ENCODE results near the gene CEMIP. TPM values are rescaled to one million over a fixed set of nuclear protein-coding genes. Genes with fewer than 3 reads are reported as not detected.

CEMIP gene
- total RNA-seq, 1 donor from 2014 or later, result 0.52 TPM

DNA sequence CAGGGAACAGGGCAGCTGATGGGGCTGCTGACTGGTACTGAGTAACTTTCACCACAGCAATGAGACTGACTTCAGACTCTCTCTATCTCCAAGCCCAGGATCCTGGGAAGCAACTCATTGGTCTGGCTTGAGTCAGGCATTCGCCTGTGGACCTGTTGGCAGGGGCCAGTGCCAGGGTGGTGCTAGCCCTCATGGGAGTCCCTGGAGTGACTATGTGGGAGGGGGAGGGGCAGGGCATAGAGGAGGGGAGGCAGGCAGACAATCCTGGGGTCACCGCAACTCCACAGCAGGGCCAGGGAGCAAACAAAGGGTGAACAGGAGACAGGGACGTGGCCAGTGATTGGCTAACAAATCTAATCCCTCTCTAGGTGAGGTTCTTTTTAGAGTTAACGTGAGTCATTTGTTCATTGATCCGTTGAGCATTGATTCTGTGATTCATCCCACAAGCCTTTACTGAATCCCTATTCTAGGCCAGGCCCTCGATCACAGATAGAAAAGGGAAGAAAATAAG lies 71.8 kb downstream of the CEMIP start:
- H3K27ac ChIP-seq (ENCODE audit: low read depth, low read length), result no peak overlapping the region
- H3K9ac ChIP-seq (ENCODE audit: low read depth in 1 of 3, low read length in 3 of 3), result no peak overlapping the region

GRCh38 chr15:80852676-80853075 lies 73.5 kb downstream of the CEMIP start:
- Histone ChIP-seq H3K9me3 (ENCODE audit: control insufficient read depth in 3 of 3, low read length in 3 of 3) (no peaks in the 10 kb centered on the region), H3K9ac (ENCODE audit: low read depth in 1 of 3, low read length in 3 of 3) (no peak overlapping the region), H3K36me3 (ENCODE audit: control insufficient read depth in 3 of 3, insufficient read depth in 3 of 3, low read length in 3 of 3) (no peaks in the 10 kb centered on the region), H3K27ac (ENCODE audit: low read depth, low read length) (no peak overlapping the region), H3K27me3 (ENCODE audit: control insufficient read depth in 3 of 3, insufficient read depth in 3 of 3, low read length in 3 of 3) (peaks cover 0 to 17% (median 9%) of the 10 kb centered on the region in 3 donors), H3K4me3 (ENCODE audit: low read length in 3 of 3) (no peak overlapping the region), H3K4me1 (ENCODE audit: control insufficient read depth in 3 of 3, insufficient read depth in 3 of 3, low read length in 3 of 3) (peaks cover 7 to 12% (median 10%) of the 10 kb centered on the region in 3 donors)

More for the DNA sequence above, 71.8 kb downstream of the CEMIP start:
- peaks cover 0 to 32% (median 11%) of the 10 kb centered on the region in 3 donors for H3K27me3 ChIP-seq (ENCODE audit: control insufficient read depth in 3 of 3, insufficient read depth in 3 of 3, low read length in 3 of 3)
- no peaks in the 10 kb centered on the region for H3K4me1 ChIP-seq (ENCODE audit: control insufficient read depth in 3 of 3, insufficient read depth in 3 of 3, low read length in 3 of 3)
- H3K36me3 ChIP-seq (ENCODE audit: control insufficient read depth in 3 of 3, insufficient read depth in 3 of 3, low read length in 3 of 3), result no peaks in the 10 kb centered on the region
- no peak overlapping the region for H3K4me3 ChIP-seq (ENCODE audit: low read length in 3 of 3)
- H3K9me3 ChIP-seq (ENCODE audit: control insufficient read depth in 3 of 3, low read length in 3 of 3), result no peaks in the 10 kb centered on the region

DNA sequence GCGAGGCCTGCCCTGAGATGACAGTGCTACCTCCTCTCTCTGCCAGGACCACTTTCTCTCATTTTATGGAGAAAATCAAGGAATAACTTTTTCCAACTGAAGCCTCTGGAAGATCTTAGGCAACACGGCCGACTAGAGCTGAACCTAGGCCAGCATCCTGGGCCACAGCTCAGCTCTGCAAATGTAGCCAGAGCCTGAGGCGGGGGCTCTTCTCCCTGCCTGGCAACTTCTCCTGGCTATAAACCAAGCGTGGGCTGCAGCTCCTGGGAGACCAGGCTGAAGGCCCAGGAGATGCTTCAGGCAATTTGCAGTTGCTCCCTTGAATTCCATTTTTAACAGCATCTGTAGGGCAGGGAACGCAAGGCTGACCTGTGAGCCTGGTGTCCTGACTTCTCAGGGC lies 74.9 kb downstream of the CEMIP start:
- Histone ChIP-seq H3K27me3 (ENCODE audit: control insufficient read depth in 3 of 3, insufficient read depth in 3 of 3, low read length in 3 of 3) (peaks cover 0 to 11% (median 3%) of the 10 kb centered on the region in 3 donors), H3K9ac (ENCODE audit: low read depth in 1 of 3, low read length in 3 of 3) (no peak overlapping the region), H3K4me1 (ENCODE audit: control insufficient read depth in 3 of 3, insufficient read depth in 3 of 3, low read length in 3 of 3) (peaks cover 7 to 13% (median 10%) of the 10 kb centered on the region in 3 donors), H3K36me3 (ENCODE audit: control insufficient read depth in 3 of 3, insufficient read depth in 3 of 3, low read length in 3 of 3) (no peaks in the 10 kb centered on the region), H3K4me3 (ENCODE audit: low read length in 3 of 3) (no peak overlapping the region), H3K27ac (ENCODE audit: low read depth, low read length) (no peak overlapping the region), H3K9me3 (ENCODE audit: control insufficient read depth in 3 of 3, low read length in 3 of 3) (no peaks in the 10 kb centered on the region)

GRCh38 chr15:80855206-80855605 lies 76.0 kb downstream of the CEMIP start:
- Histone ChIP-seq H3K9ac (ENCODE audit: low read depth in 1 of 3, low read length in 3 of 3) (no peak overlapping the region), H3K4me1 (ENCODE audit: control insufficient read depth in 3 of 3, insufficient read depth in 3 of 3, low read length in 3 of 3) (peaks cover 7 to 13% (median 10%) of the 10 kb centered on the region in 3 donors), H3K27me3 (ENCODE audit: control insufficient read depth in 3 of 3, insufficient read depth in 3 of 3, low read length in 3 of 3) (peaks cover 0 to 7% (median 3%) of the 10 kb centered on the region in 3 donors)

DNA sequence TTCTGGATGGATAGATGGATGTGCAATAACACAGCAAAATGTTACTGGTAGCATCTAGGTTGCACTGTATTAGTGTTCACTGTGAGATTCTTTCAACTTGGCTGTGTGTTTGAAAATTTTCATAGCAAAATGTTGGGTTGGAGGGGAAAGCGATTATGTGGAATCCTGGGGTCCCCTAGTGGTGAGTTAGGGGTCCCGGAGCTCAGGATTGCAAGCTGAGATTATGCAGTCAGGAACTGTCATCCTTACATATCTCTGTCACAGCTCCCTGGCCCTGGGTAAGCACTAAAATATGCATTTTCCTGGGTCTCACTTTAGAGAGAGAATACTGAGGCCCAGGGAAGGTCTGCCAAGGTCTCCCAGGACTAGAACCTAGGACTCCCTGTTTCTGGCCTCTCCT lies 77.2 kb downstream of the CEMIP start:
- Histone ChIP-seq H3K9me3 (ENCODE audit: control insufficient read depth in 3 of 3, low read length in 3 of 3) (no peaks in the 10 kb centered on the region), H3K27me3 (ENCODE audit: control insufficient read depth in 3 of 3, insufficient read depth in 3 of 3, low read length in 3 of 3) (peaks cover 0 to 7% (median 3%) of the 10 kb centered on the region in 3 donors), H3K27ac (ENCODE audit: low read depth, low read length) (no peak overlapping the region), H3K36me3 (ENCODE audit: control insufficient read depth in 3 of 3, insufficient read depth in 3 of 3, low read length in 3 of 3) (no peaks in the 10 kb centered on the region), H3K9ac (ENCODE audit: low read depth in 1 of 3, low read length in 3 of 3) (peak overlapping the region in 1 of 3 donors; percentile 17), H3K4me3 (ENCODE audit: low read length in 3 of 3) (no peak overlapping the region), H3K4me1 (ENCODE audit: control insufficient read depth in 3 of 3, insufficient read depth in 3 of 3, low read length in 3 of 3) (peaks cover 7 to 13% (median 10%) of the 10 kb centered on the region in 3 donors)

More at GRCh38 chr15:80855206-80855605, 76.0 kb downstream of the CEMIP start:
- Histone ChIP-seq H3K27ac (ENCODE audit: low read depth, low read length) (no peak overlapping the region), H3K36me3 (ENCODE audit: control insufficient read depth in 3 of 3, insufficient read depth in 3 of 3, low read length in 3 of 3) (no peaks in the 10 kb centered on the region), H3K4me3 (ENCODE audit: low read length in 3 of 3) (no peak overlapping the region), H3K9me3 (ENCODE audit: control insufficient read depth in 3 of 3, low read length in 3 of 3) (no peaks in the 10 kb centered on the region)

DNA sequence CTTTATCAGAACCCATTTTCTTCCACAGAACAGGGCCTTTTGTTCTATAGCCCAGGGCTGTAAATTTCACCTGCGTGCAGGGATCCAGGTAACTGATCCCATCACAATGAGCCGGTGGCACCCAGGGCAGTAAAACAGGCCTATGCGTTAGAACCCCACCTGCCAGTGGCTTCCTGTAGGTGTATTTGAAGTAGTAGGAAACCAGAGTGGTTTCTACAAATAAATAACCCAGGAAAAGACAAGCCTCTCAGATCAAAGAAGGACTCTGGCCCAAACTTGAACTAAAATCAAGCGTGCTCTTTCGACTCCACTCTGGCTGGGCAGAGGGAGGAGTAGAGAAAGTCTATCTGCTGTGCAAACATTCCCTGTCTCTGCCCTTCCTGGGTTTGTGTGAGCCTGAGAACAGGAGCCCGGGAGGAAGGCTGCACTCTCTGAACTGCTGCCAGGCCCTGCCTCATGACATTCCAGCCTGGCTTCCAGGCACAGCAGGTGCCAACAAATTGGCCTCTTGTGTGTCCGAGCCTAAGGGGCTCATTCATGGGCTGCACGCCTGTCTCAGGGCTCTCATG lies 77.7 kb downstream of the CEMIP start:
- Histone ChIP-seq H3K27ac (ENCODE audit: low read depth, low read length) (no peak overlapping the region), H3K4me1 (ENCODE audit: control insufficient read depth in 3 of 3, insufficient read depth in 3 of 3, low read length in 3 of 3) (peaks cover 8 to 14% (median 13%) of the 10 kb centered on the region in 3 donors), H3K36me3 (ENCODE audit: control insufficient read depth in 3 of 3, insufficient read depth in 3 of 3, low read length in 3 of 3) (no peaks in the 10 kb centered on the region), H3K9ac (ENCODE audit: low read depth in 1 of 3, low read length in 3 of 3) (peak overlapping the region in 1 of 3 donors; percentile 17), H3K4me3 (ENCODE audit: low read length in 3 of 3) (no peak overlapping the region), H3K9me3 (ENCODE audit: control insufficient read depth in 3 of 3, low read length in 3 of 3) (no peaks in the 10 kb centered on the region), H3K27me3 (ENCODE audit: control insufficient read depth in 3 of 3, insufficient read depth in 3 of 3, low read length in 3 of 3) (peaks cover 0 to 7% (median 3%) of the 10 kb centered on the region in 3 donors)

GRCh38 chr15:80861731-80862170 lies 82.6 kb downstream of the CEMIP start:
- peaks cover 10 to 18% (median 11%) of the 10 kb centered on the region in 3 donors for H3K4me1 ChIP-seq (ENCODE audit: control insufficient read depth in 3 of 3, insufficient read depth in 3 of 3, low read length in 3 of 3)
- no peak overlapping the region for H3K4me3 ChIP-seq (ENCODE audit: low read length in 3 of 3)
- H3K36me3 ChIP-seq (ENCODE audit: control insufficient read depth in 3 of 3, insufficient read depth in 3 of 3, low read length in 3 of 3), result peaks cover 0 to 2% (median 0%) of the 10 kb centered on the region in 3 donors
- peak overlapping the region; percentile 8 for H3K27ac ChIP-seq (ENCODE audit: low read depth, low read length)
- no peaks in the 10 kb centered on the region for H3K9me3 ChIP-seq (ENCODE audit: control insufficient read depth in 3 of 3, low read length in 3 of 3)
- peaks cover 0 to 3% (median 0%) of the 10 kb centered on the region in 3 donors for H3K27me3 ChIP-seq (ENCODE audit: control insufficient read depth in 3 of 3, insufficient read depth in 3 of 3, low read length in 3 of 3)
- H3K9ac ChIP-seq (ENCODE audit: low read depth in 1 of 3, low read length in 3 of 3), result no peak overlapping the region

DNA sequence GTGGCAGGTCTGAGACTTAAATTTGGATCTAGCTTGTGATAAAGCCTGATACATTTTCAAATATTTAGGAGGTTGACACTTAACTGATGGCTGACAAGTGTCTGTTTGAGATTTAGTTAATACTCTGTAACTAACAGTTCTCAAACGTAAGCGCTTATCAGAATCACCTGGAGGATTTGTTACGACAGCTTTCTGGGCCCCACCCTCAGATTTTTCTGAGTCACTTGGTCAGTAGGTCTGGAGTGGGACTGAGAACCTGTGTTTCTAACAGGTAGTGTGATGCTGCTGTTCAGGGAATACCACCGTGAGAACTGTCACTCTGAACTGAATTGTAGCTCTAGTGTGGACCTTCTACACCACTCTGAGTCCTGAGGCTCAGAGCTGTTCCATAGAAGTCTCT lies 85.5 kb downstream of the CEMIP start:
- H3K9me3 ChIP-seq (ENCODE audit: control insufficient read depth in 3 of 3, low read length in 3 of 3), result no peaks in the 10 kb centered on the region
- H3K27ac ChIP-seq (ENCODE audit: low read depth, low read length), result no peak overlapping the region

DNA sequence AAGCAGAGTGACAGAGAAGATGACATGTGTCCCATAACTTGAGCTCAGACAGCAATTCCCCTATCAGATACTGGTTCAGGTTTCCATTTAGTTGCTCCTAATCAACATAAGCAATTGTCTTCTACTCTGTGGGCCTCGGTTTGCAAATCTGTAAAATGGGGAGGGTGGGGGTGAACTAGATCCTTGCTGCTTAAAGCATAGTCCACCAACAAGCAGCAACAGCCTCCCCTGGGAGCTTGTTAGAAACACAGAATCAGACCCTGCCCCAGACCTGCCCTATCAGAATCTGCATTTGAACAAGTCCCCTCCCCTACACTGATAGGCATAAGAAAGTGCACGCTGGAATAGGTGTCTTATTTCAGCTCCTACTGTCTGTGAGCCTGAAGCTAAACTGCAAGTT lies 87.8 kb downstream of the CEMIP start:
- Histone ChIP-seq H3K4me3 (ENCODE audit: low read length in 3 of 3) (no peak overlapping the region), H3K36me3 (ENCODE audit: control insufficient read depth in 3 of 3, insufficient read depth in 3 of 3, low read length in 3 of 3) (peaks cover 0 to 2% (median 0%) of the 10 kb centered on the region in 3 donors), H3K27ac (ENCODE audit: low read depth, low read length) (no peak overlapping the region), H3K9ac (ENCODE audit: low read depth in 1 of 3, low read length in 3 of 3) (no peak overlapping the region), H3K4me1 (ENCODE audit: control insufficient read depth in 3 of 3, insufficient read depth in 3 of 3, low read length in 3 of 3) (peaks cover 6 to 27% (median 20%) of the 10 kb centered on the region in 3 donors), H3K9me3 (ENCODE audit: control insufficient read depth in 3 of 3, low read length in 3 of 3) (no peaks in the 10 kb centered on the region), H3K27me3 (ENCODE audit: control insufficient read depth in 3 of 3, insufficient read depth in 3 of 3, low read length in 3 of 3) (peaks cover 0 to 3% (median 0%) of the 10 kb centered on the region in 3 donors)

More for the DNA sequence above, 85.5 kb downstream of the CEMIP start:
- Histone ChIP-seq H3K36me3 (ENCODE audit: control insufficient read depth in 3 of 3, insufficient read depth in 3 of 3, low read length in 3 of 3) (peaks cover 0 to 2% (median 0%) of the 10 kb centered on the region in 3 donors), H3K27me3 (ENCODE audit: control insufficient read depth in 3 of 3, insufficient read depth in 3 of 3, low read length in 3 of 3) (no peaks in the 10 kb centered on the region), H3K4me1 (ENCODE audit: control insufficient read depth in 3 of 3, insufficient read depth in 3 of 3, low read length in 3 of 3) (peaks cover 0 to 22% (median 8%) of the 10 kb centered on the region in 3 donors), H3K9ac (ENCODE audit: low read depth in 1 of 3, low read length in 3 of 3) (no peak overlapping the region), H3K4me3 (ENCODE audit: low read length in 3 of 3) (no peak overlapping the region)

- H3K9me3 ChIP-seq (ENCODE audit: control insufficient read depth in 3 of 3, low read length in 3 of 3), result no peaks in the 10 kb centered on the region
- H3K4me3 ChIP-seq (ENCODE audit: low read length in 3 of 3), result no peak overlapping the region
- peaks cover 9 to 25% (median 18%) of the 10 kb centered on the region in 3 donors for H3K4me1 ChIP-seq (ENCODE audit: control insufficient read depth in 3 of 3, insufficient read depth in 3 of 3, low read length in 3 of 3)
- H3K27me3 ChIP-seq (ENCODE audit: control insufficient read depth in 3 of 3, insufficient read depth in 3 of 3, low read length in 3 of 3), result peaks cover 0 to 3% (median 3%) of the 10 kb centered on the region in 3 donors
- H3K9ac ChIP-seq (ENCODE audit: low read depth in 1 of 3, low read length in 3 of 3), result peak overlapping the region in 1 of 3 donors; percentile 16
- H3K27ac ChIP-seq (ENCODE audit: low read depth, low read length), result no peak overlapping the region
- H3K36me3 ChIP-seq (ENCODE audit: control insufficient read depth in 3 of 3, insufficient read depth in 3 of 3, low read length in 3 of 3), result no peaks in the 10 kb centered on the region
These were observed 91.2 kb downstream of the CEMIP start for GRCh38 chr15:80870366-80870765.
